Astrocyte (in vitro differentiated cells and primary cell): ENCODE results near the gene CSNK2A1.

Experiments
- EZH2 ChIP-seq: IDR thresholded peaks from 2 replicates; pipeline ENCODE4 v1.6.1; 2012; ENCODE audit warnings: mild to moderate bottlenecking, low read length, inconsistent platforms; ENCODE audit not compliant: insufficient read depth
- TF ChIP-seq, protein P1 (sequence below): IDR thresholded peaks from 2 replicates; pipeline ENCODE4 v1.5.1; 2011; ENCODE audit warnings: low read depth, mild to moderate bottlenecking, inconsistent platforms, low read length, moderate library complexity; ENCODE audit not compliant: insufficient read depth

DNA sequence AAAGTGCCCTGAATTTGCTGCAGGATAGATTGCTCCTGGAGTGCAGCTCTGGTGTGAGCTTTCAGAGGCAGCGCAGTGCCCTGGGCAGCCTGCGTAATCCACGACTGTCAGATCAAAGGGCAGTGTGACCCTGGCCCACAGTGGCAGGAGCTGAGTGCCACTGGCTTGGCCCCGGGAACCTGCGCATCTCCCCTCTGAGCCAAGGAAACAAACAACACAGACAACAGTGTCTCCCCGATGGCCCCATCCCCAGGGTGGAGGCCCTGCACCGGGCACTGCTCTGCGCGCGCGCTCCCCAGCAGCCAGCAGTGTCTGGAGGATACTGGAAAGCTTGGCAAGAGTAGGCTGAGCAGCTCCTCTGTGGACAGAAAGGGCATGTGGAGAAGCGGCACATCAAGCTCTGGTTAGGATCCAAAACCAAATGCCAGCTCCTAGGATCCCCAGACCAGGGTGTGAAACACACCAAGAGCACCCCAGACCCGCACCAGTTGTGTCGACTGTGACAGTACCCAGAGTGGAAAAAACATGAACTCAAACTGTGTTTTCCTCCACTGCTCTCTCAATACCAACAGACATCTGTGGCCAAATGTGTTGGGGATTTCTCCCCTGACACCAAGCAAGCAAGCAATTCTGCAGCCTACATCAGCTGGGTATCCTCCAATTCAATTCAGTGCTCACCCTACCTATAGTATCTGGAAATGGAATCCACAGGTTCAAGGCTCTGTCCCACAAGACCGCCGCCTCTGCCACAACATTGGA, 108.8 kb downstream of the CSNK2A1 start:
- TF ChIP-seq EZH2 = no peak
- TF ChIP-seq, protein P1, sequence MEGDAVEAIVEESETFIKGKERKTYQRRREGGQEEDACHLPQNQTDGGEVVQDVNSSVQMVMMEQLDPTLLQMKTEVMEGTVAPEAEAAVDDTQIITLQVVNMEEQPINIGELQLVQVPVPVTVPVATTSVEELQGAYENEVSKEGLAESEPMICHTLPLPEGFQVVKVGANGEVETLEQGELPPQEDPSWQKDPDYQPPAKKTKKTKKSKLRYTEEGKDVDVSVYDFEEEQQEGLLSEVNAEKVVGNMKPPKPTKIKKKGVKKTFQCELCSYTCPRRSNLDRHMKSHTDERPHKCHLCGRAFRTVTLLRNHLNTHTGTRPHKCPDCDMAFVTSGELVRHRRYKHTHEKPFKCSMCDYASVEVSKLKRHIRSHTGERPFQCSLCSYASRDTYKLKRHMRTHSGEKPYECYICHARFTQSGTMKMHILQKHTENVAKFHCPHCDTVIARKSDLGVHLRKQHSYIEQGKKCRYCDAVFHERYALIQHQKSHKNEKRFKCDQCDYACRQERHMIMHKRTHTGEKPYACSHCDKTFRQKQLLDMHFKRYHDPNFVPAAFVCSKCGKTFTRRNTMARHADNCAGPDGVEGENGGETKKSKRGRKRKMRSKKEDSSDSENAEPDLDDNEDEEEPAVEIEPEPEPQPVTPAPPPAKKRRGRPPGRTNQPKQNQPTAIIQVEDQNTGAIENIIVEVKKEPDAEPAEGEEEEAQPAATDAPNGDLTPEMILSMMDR = no peak
